HG02763 (cell line): Measurements from ENCODE around the gene ARTN.

Source experiments
- ATAC-seq: cut with Tn5 transposase; IDR thresholded peaks from one replicate; pipeline ENCODE4 v1.9.1; 2021; ENCODE audit warnings: mild to moderate bottlenecking, moderate library complexity; ENCODE audit not compliant: unreplicated experiment

ARTN gene

DNA sequence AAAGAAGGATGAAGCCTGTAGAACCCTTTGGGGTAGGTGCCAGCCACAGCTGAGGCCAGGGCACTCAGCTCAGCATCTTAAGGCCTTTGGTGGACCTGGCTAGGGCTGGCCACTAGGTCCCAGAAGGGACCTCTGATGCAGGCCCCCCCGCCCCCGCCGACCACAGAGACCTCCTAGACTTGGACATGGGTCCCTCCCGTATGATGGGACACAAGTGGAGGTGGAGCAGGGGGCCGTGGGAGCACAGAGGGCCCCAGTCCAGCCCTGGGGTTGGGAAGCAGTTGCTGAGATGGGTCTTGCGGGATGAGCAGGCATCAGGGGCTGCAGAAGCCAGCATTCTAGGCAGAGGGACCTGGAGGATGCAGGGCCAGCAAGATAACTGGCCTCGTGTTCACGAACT is 48.6 kb downstream of the ARTN start:
- ATAC-seq, result no peak

DNA sequence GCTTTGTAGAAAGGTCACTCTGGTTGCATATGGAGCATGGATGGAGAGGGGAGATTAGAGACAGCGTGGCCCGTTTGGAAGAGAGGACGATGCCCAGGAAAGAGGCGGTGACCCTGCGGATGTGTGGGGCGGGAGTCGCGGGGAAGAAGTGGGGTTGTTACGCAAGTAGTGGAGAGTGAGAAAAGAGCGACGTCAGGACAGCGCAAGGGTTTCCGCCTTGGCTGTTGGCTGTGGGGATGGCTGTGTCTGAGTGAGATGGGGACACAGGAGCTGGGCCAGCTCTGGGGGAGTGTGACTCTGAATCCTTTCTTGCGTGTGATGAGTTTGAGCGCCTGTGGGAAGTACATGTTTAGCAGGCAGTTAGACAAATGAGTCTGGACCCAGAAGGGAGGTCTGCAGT is 49.2 kb downstream of the ARTN start:
- no peak for ATAC-seq

GRCh38 chr1:43983253-43983899 is 49.8 kb downstream of the ARTN start:
- no peak for ATAC-seq

DNA sequence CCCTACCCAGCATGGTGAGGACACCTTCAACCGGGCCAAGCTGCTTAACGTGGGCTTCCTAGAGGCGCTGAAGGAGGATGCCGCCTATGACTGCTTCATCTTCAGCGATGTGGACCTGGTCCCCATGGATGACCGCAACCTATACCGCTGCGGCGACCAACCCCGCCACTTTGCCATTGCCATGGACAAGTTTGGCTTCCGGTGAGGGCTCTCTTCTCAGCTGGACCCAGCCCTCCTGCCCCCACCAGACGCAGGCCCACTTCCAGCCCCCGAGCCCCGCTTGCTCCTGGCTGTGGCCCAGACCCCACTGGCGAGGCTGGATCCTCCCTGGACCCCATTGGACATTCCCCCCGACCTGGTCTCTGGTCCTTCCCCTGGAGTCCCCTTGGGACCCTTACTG is 51.3 kb downstream of the ARTN start:
- ATAC-seq, result no peak

- ATAC-seq, result no peak
Measured at GRCh38 chr1:43985984-43986595, 52.5 kb downstream of the ARTN start.

GRCh38 chr1:43986712-43987111 is 53.1 kb downstream of the ARTN start:
- no peak for ATAC-seq
